IPS-15b (cell line): ENCODE data around the gene MFN2.

Experiments
- H3K27me3 ChIP-seq: one replicate; pipeline ENCODE4 v1.6.1; 2013; ENCODE audit warnings: low read length; ENCODE audit not compliant: control insufficient read depth, insufficient read depth
- H3K36me3 ChIP-seq: one replicate; pipeline ENCODE4 v1.6.1; 2013; ENCODE audit warnings: low read length; ENCODE audit not compliant: control insufficient read depth, insufficient read depth
- H3K4me1 ChIP-seq: one replicate; pipeline ENCODE4 v1.6.1; 2013; ENCODE audit warnings: mild to moderate bottlenecking, low read length; ENCODE audit not compliant: control insufficient read depth, insufficient read depth
- H3K4me3 ChIP-seq: one replicate; pipeline ENCODE4 v1.5.1; 2013; ENCODE audit warnings: low read depth, low read length
- H3K9ac ChIP-seq: one replicate; pipeline ENCODE4 v1.6.1; 2013; ENCODE audit warnings: low read depth, mild to moderate bottlenecking, low read length
- H3K9me3 ChIP-seq: one replicate; pipeline ENCODE4 v1.6.1; 2013; ENCODE audit warnings: mild to moderate bottlenecking, low read length; ENCODE audit not compliant: control insufficient read depth, insufficient read depth

The MFN2 gene

GRCh38 chr1:11943619-11944018 lies 36.6 kb upstream of the MFN2 start:
- Histone ChIP-seq H3K36me3 (peaks cover 2% of the 10 kb centered on the region), H3K27me3 (no peaks in the 10 kb centered on the region), H3K9ac (no peak overlapping the region), H3K4me3 (no peak overlapping the region), H3K9me3 (no peaks in the 10 kb centered on the region), H3K4me1 (no peaks in the 10 kb centered on the region)

GRCh38 chr1:11944358-11944931 lies 35.8 kb upstream of the MFN2 start:
- no peak overlapping the region for H3K4me3 ChIP-seq
- H3K9ac ChIP-seq: no peak overlapping the region
- no peaks in the 10 kb centered on the region for H3K27me3 ChIP-seq
- H3K9me3 ChIP-seq: no peaks in the 10 kb centered on the region
- H3K4me1 ChIP-seq: no peaks in the 10 kb centered on the region
- peaks cover 2% of the 10 kb centered on the region for H3K36me3 ChIP-seq

GRCh38 chr1:11946647-11947046 lies 33.6 kb upstream of the MFN2 start:
- no peak overlapping the region for H3K4me3 ChIP-seq
- no peak overlapping the region for H3K9ac ChIP-seq
- no peaks in the 10 kb centered on the region for H3K9me3 ChIP-seq
- peaks cover 10% of the 10 kb centered on the region for H3K36me3 ChIP-seq
- no peaks in the 10 kb centered on the region for H3K27me3 ChIP-seq
- no peaks in the 10 kb centered on the region for H3K4me1 ChIP-seq

DNA sequence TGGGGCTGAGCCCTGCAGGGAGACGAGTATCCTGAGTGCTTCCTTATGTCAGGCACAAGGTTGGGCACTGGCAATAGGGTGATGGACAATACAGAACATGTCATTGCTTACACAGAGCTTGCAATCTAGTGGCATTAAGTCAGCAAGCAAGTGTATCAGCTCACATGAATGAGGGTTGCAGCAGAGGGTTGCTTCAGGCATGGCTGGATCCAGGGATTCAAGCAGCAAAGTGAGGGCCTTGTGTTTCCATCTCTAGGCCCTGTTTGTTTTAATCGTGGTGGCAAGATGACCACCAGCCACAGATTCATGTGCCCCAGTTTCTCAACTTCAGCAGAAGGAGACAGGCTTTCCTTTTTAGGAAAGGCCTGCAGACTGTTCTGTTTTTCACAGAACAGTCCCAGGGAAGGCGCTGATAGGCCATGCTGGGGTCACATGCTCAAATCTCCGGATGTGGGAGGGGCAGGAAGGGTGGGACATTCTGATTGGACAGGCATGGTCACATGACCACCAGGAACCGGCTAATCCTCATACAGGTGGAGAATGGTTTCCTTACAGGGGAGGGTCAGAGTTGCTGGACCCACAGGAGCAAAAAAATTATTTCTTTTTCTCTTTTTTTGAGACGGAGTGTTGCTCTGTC lies 31.3 kb upstream of the MFN2 start:
- no peak overlapping the region for H3K9ac ChIP-seq
- no peak overlapping the region for H3K4me3 ChIP-seq
- H3K27me3 ChIP-seq: no peaks in the 10 kb centered on the region
- no peaks in the 10 kb centered on the region for H3K4me1 ChIP-seq
- no peaks in the 10 kb centered on the region for H3K9me3 ChIP-seq
- peaks cover 10% of the 10 kb centered on the region for H3K36me3 ChIP-seq

GRCh38 chr1:11951901-11952300 lies 28.3 kb upstream of the MFN2 start:
- peaks cover 14% of the 10 kb centered on the region for H3K36me3 ChIP-seq
- H3K27me3 ChIP-seq: no peaks in the 10 kb centered on the region
- H3K4me3 ChIP-seq: no peak overlapping the region
- no peaks in the 10 kb centered on the region for H3K4me1 ChIP-seq
- no peaks in the 10 kb centered on the region for H3K9me3 ChIP-seq
- H3K9ac ChIP-seq: no peak overlapping the region

DNA sequence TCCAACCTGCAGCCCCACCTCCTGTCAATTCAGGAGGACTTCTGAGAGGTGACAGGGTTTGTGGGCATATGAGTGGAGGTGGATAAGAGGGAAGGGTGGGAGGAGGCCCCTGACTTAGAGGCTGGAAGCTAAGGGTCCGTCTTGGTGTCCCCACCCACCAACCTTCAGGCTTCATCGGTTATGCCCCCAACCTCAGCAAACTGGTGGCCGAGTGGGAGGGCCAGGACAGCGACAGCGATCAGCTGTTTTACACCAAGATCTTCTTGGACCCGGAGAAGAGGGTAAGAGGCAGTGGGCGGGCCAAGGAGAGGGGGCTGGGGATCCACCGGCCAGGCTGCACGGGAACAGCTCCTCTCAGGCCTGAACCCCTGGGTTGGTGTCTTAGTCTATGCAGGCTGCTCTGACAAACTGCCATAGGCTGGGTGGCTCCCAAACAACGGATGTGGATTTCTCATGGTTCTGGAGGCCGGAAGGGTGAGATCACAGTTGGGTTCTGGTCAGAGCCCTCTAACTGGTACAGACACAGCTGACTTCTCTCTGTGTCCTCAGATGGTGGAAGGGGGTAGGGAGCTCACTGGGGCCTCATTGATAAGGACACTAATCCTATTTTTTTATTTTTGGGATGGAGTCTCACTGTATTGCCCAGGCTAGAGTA lies 27.7 kb upstream of the MFN2 start:
- H3K4me3 ChIP-seq: no peak overlapping the region
- no peaks in the 10 kb centered on the region for H3K4me1 ChIP-seq
- H3K9ac ChIP-seq: no peak overlapping the region
- no peaks in the 10 kb centered on the region for H3K27me3 ChIP-seq
- peaks cover 17% of the 10 kb centered on the region for H3K36me3 ChIP-seq
- H3K9me3 ChIP-seq: no peaks in the 10 kb centered on the region

GRCh38 chr1:11955221-11955620 lies 25.0 kb upstream of the MFN2 start:
- no peak overlapping the region for H3K9ac ChIP-seq
- no peaks in the 10 kb centered on the region for H3K4me1 ChIP-seq
- H3K9me3 ChIP-seq: no peaks in the 10 kb centered on the region
- H3K36me3 ChIP-seq: peaks cover 17% of the 10 kb centered on the region
- H3K4me3 ChIP-seq: no peak overlapping the region
- no peaks in the 10 kb centered on the region for H3K27me3 ChIP-seq

DNA sequence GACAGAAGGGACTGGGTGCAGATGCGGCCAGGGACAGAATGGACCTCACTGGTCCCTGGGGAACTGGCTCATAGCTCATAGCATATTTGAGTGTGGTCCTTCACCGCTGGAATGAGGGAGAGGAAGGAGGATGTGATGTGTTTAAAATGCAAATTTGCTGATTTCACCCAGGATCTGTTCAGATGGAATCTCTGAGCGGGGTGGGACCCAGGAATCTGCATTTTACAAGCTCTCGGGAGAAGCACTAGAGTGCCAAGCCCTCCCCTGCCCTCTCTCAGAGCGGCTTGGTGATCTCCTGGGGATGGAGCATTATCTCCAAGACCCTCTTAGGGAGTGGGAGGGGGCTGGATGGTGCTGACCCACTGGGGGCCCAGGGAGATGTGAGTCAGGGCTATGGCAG lies 22.8 kb upstream of the MFN2 start:
- Histone ChIP-seq H3K9ac (no peak overlapping the region), H3K36me3 (peaks cover 13% of the 10 kb centered on the region), H3K4me1 (no peaks in the 10 kb centered on the region)

GRCh38 chr1:11957897-11958296 lies 22.3 kb upstream of the MFN2 start:
- no peaks in the 10 kb centered on the region for H3K27me3 ChIP-seq
- no peak overlapping the region for H3K4me3 ChIP-seq
- peaks cover 13% of the 10 kb centered on the region for H3K36me3 ChIP-seq
- H3K4me1 ChIP-seq: no peaks in the 10 kb centered on the region
- no peak overlapping the region for H3K9ac ChIP-seq
- no peaks in the 10 kb centered on the region for H3K9me3 ChIP-seq

More for the DNA sequence above, 22.8 kb upstream of the MFN2 start:
- no peaks in the 10 kb centered on the region for H3K27me3 ChIP-seq
- no peak overlapping the region for H3K4me3 ChIP-seq
- H3K9me3 ChIP-seq: no peaks in the 10 kb centered on the region

DNA sequence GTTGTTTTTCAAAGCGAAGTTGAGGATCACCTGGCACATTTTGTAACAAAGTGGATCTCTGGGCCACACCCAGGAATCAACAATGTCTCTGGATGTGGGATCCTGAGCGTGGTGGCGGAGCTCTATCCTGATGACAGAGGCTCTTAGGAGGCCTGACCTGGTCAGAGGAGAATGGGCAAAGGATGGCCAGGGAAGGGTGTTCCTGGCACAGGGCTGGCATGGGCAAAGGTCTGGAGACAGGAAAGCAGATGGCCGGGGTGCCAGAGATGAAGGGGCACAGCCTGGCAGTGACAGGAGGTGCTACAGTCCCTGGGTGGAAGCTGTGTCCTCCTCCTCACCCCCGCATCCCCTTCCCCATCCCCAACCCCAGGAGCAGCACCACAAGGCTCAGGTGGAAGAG lies 20.0 kb upstream of the MFN2 start:
- Histone ChIP-seq H3K9ac (no peak overlapping the region), H3K4me1 (no peaks in the 10 kb centered on the region), H3K36me3 (peaks cover 23% of the 10 kb centered on the region), H3K9me3 (no peaks in the 10 kb centered on the region), H3K4me3 (no peak overlapping the region), H3K27me3 (no peaks in the 10 kb centered on the region)

GRCh38 chr1:11960715-11961114 lies 19.5 kb upstream of the MFN2 start:
- Histone ChIP-seq H3K9ac (no peak overlapping the region), H3K36me3 (peaks cover 27% of the 10 kb centered on the region), H3K4me1 (no peaks in the 10 kb centered on the region), H3K9me3 (no peaks in the 10 kb centered on the region), H3K27me3 (no peaks in the 10 kb centered on the region), H3K4me3 (no peak overlapping the region)

DNA sequence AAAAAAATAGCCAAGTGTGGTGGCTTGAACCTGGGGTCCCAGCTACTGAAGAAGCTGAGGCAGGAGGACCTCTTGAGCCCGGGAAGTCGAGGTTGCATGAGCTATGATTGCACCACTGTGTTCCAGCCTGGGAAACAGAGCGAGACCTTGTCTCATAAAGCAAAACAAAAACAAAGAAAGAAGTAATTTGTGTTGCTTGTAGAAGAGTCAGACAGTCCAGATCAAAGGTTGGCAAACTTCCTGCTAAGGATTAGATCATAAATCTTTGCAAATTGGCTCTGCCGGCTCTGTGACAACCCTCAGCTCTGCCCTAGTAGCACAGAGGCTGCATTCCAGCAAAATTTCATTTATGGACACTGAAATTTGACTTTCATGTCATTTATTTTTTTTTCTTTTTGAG lies 19.0 kb upstream of the MFN2 start:
- H3K36me3 ChIP-seq: peaks cover 29% of the 10 kb centered on the region
- no peak overlapping the region for H3K9ac ChIP-seq
- no peaks in the 10 kb centered on the region for H3K9me3 ChIP-seq
- H3K4me1 ChIP-seq: no peaks in the 10 kb centered on the region
- no peaks in the 10 kb centered on the region for H3K27me3 ChIP-seq
- H3K4me3 ChIP-seq: no peak overlapping the region
